C4-2B (cell line): ENCODE measurements around the gene FUCA2.

Experiments used
- CTCF ChIP-seq: fragments of 450-650 bp; conservative IDR thresholded peaks from 2 replicates; pipeline ENCODE4 v1.5.1; 2017; ENCODE audit warnings: mild to moderate bottlenecking
- ZFX ChIP-seq: fragments of 450-650 bp; IDR thresholded peaks from 2 replicates; pipeline ENCODE4 v1.6.1; 2017

- no peak for TF ChIP-seq CTCF
- no peak for TF ChIP-seq ZFX
These were observed 5.3 kb downstream of the FUCA2 start for GRCh38 chr6:143506199-143506598.
